Measurements from ENCODE around the gene MDK.

The MDK gene

GRCh38 chr11:46347637-46348311, 33.7 kb upstream of the MDK start:
- DNase-seq (ENCODE audit: low read depth): no peak

GRCh38 chr11:46348566-46349401, 32.7 kb upstream of the MDK start:
- peak; percentile 48 for DNase-seq (ENCODE audit: low read depth)

DNA sequence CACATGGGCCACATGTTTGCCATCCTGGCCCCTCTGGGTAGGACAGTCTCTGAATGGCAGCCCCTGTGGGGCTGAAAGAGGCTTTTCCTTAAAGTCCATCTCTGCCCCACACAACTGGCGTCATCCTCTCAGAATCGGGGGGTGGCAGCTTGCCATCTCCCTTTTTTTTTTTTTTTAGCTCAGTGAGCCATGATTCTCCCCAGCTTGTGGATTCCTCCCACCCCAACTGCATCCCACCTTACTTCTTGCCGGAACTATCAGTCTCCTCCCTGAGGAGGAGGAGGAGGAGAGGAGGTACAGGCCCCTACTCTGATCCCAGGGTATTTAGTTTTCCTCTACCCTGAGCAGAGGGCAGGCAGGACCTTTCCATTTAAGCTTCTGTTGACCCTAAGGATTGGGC, 30.8 kb upstream of the MDK start:
- no peak for DNase-seq (ENCODE audit: low read depth)

- no peak for DNase-seq (ENCODE audit: low read depth)
Observed at GRCh38 chr11:46351148-46351547, 30.3 kb upstream of the MDK start.

- DNase-seq (ENCODE audit: low read depth): no peak
Observed at GRCh38 chr11:46351606-46352005, 29.9 kb upstream of the MDK start.

- peak; percentile 64 for DNase-seq (ENCODE audit: low read depth)
Observed at GRCh38 chr11:46352063-46352841, 29.2 kb upstream of the MDK start.

- no peak for DNase-seq (ENCODE audit: low read depth)
Observed at GRCh38 chr11:46353698-46354097, 27.8 kb upstream of the MDK start.

DNA sequence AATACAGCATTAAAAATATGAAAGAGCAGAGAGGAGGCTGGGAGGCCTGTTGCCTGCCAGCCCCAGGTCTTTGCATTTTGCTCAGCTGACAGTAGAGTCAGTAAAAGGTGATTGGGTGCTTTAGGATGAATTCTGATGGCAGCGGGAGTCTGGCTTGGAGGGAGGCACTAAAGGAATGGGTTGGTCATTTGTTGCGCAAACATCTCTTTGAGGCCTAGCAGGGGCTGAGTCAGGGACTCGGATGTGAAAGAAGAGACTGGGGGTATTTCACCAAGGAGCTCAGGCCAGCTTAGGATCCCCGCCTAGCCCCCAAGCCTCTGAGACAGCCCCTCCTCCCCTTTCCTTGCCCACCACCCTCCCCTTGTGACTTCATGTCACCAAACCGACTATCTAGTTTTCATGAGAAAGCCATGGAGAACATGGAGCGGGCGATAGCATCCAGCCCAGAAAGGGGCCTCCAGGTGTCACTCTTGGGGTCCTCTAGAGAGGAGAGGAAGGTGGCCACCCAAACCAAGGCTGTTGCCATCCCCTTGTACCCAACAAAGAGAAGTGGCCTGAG, 24.5 kb upstream of the MDK start:
- DNase-seq (ENCODE audit: low read depth): no peak

GRCh38 chr11:46357483-46357936, 24.0 kb upstream of the MDK start:
- no peak for DNase-seq (ENCODE audit: low read depth)

DNA sequence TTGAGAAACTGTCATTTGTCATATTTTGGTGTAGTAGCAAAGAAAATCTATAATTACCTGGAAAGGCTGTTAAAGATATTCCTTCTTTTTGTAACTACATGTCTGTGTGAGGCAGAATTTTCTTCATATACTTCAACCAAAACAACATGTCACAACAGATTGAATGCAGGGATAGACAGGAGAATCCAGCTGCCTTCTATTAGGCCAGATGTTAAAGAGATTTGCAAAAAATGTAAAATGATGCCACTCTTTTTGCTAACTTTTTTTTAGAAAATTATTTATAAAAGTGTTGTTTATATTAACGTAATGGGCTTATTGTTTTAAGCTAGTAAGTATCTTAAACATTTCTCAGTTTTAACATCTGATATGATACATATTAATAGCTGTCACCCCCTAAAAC, 21.5 kb upstream of the MDK start:
- DNase-seq (ENCODE audit: low read depth): no peak

DNA sequence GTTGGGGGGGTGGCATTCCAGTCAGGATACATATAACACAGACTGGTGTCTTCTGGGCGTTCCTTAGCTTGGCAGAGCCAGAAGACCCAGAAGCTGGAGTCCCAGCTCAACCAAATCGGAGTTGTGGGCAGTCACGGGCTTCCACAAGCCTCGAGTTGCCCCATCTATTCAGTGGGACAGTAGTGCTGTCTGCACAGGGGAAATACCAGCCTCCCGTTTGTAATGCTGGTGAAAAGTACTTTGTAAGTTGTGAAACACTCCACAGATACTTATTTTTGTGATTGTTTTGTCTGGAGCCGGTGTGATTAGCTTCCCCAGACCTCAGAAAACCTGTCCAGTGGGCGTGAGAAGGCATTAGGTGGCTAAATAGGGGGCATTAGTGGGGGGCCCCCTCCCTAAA, 20.6 kb upstream of the MDK start:
- no peak for DNase-seq (ENCODE audit: low read depth)

DNA sequence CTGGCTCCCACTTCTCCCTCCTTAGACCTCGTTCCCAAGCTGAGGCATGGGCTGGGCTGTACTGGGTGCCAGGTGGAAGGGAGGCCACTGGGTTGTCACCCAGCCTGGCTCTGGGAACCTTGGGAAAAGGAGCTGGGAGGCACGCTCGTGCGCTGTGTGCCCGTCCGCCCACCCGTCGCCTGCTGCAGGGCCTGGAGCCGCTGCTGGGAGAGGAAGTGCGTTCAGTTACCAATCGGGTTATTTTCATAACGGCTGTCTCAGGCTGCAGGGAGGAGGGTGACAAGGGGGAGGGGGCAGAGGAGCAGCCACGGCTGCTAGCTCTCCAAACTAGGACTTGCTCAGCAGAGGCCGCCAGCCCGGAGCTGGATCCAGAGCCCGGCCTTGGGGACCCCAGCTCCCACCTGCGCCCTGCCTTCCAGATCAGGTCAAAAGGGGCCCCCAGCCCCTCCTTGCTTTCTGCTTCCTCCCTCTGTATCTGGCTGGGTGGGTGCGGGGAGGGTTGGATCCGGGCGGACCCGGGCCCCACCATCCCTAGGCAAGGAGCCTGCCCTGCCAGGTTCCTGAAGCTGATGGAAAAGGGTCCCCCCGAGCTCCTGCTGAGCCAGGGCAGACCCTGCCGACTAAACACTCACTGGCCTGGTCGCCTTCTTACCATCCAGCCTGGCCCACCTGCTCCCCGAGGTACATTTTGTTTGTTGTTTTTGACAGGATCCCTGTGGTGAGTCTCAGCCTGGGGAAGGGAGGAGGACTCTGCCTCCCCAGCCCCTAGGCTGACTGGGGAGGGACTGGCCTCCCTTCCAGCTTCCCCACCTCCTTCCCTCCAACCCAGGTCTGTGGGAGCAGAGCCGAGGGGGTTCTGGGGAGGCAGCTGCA, 19.9 kb upstream of the MDK start:
- no peak for DNase-seq (ENCODE audit: low read depth)

GRCh38 chr11:46362156-46363030, 19.1 kb upstream of the MDK start:
- no peak for DNase-seq (ENCODE audit: low read depth)

DNA sequence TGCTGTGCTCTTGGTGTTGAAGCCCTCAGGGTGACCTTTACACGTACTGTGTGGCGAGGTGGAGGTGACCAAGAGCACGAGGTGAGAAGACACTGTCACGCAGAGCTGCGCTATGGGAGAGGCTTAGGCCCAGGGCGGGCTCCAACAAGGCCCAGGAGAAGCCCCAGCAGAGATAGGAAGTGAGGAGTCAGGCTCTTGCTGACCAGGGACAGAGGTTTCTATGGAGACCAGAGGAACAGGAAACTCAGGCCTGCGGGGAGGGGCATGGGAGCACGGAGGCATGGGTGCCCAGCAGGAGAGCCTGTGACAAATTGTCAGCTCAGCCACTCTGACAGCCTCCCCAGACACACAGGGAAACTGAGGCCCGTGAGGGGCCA, 18.4 kb upstream of the MDK start:
- no peak for DNase-seq (ENCODE audit: low read depth)

DNA sequence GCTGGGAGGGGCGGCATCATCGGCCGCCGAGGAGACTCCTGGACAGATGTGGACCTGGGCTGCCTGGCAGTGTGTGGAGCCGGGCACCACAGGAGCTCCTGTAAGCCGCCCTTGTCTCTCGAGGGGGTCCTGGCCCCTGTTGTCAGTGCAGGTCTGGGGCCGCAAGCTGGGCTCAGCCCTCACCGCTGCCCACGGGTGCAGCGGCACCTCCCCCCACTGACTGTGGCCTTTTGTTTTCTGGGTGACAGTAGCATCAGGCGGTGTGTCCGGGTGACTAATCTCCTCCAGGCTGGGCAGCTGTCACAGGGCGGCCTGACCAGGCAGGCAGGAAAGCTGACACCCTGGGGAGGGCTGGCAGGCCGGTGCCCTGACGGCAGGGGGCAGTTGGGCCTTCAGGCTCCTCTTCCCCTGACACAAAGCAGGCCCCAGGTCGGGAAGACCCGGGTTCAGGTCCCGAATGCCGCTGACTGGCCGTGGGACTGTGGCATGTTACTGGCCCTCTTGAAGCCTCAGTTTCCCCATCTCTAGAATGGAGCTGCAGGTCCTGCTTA, 17.9 kb upstream of the MDK start:
- DNase-seq (ENCODE audit: low read depth): no peak

DNA sequence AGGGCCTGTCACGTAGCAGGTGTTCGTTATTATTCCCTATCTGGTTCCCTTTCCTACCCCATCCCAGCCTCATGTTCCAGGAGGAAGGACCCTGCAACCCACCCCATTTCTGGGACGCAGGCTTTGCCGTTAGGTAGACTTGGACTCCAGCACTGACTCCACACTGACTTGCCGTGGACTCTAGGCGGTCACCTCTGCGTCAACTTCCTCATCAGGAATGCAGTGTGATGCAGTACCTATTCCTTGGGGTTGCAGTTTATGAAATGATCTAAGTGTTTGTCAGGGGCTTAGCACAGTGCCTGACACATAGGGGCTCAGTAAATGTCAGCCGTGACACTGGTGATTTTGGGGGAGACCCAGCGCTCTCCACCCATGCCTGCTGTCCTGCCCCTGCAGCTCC, 17.4 kb upstream of the MDK start:
- DNase-seq (ENCODE audit: low read depth): no peak

DNA sequence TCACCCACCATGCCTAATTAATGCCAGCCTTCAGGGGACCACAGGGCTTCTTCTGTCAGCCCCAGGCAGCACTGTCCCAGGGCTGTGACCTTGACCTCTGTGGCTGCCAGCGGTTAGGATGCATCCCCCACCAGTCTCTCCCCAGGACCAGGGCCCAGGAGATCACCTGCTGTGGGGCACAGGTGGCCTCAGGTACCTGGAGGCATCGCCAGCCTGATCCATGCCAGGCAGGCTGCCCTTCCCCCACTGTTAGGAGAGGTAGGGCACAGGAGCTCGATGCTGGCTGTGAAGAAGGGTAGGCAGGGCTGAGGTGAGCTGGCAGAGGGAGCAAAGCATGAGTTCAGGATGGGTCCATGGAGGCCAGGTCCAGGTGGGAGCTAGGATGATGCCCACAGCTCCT, 16.7 kb upstream of the MDK start:
- no peak for DNase-seq (ENCODE audit: low read depth)

- DNase-seq (ENCODE audit: low read depth): no peak
Observed at GRCh38 chr11:46366260-46366659, 15.2 kb upstream of the MDK start.

DNA sequence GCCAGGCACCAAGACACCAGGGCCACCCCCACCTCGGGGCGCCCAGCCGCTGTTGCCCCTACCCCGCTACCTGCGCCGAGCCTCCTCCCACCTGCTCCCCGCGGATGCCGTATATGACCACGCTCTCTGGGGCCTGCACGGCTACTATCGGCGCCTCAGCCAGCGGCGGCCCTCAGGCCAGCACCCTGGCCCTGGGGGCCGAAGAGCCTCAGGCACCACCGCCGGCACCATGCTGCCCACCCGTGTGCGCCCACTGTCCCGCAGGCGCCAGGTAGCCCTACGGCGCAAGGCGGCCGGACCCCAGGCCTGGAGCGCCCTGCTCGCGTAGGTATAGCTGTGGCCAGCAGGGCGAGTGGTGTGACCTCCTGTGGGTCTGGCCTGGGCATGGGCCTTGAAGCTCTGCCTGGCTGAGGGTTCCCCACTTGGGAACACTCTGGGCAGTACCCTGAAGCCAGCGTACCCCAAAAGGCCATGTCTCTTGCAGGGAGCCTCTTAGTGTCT, 14.8 kb upstream of the MDK start:
- DNase-seq (ENCODE audit: low read depth): no peak
